HuH-7 (cell line): ENCODE measurements around the gene BNC2.

Experiments
- DNase-seq: peaks from one replicate; pipeline ENCODE4 v3.0.0; 2011; ENCODE audit warnings: low spot score

BNC2 gene

GRCh38 chr9:16763946-16764345 lies 106.5 kb downstream of the BNC2 start:
- DNase-seq = no peak

- DNase-seq = no peak
Observed at GRCh38 chr9:16755467-16756160, 114.9 kb downstream of the BNC2 start.

GRCh38 chr9:16754662-16755061 lies 115.8 kb downstream of the BNC2 start:
- DNase-seq = no peak

- DNase-seq = no peak
Observed at GRCh38 chr9:16753256-16753655, 117.2 kb downstream of the BNC2 start.

- DNase-seq = no peak
Observed at GRCh38 chr9:16752601-16753000, 117.9 kb downstream of the BNC2 start.

GRCh38 chr9:16750553-16750952 lies 119.9 kb downstream of the BNC2 start:
- DNase-seq = no peak

GRCh38 chr9:16745359-16745758 lies 125.1 kb downstream of the BNC2 start:
- no peak for DNase-seq

GRCh38 chr9:16744394-16744793 lies 126.1 kb downstream of the BNC2 start:
- DNase-seq = no peak

GRCh38 chr9:16743375-16743774 lies 127.1 kb downstream of the BNC2 start:
- no peak for DNase-seq

- DNase-seq = no peak
Observed at GRCh38 chr9:16735001-16735400, 135.5 kb downstream of the BNC2 start.

GRCh38 chr9:16732546-16732945 lies 137.9 kb downstream of the BNC2 start:
- no peak for DNase-seq

GRCh38 chr9:16730162-16730561 lies 140.3 kb downstream of the BNC2 start:
- DNase-seq = no peak

GRCh38 chr9:16729651-16730050 lies 140.8 kb downstream of the BNC2 start:
- no peak for DNase-seq

GRCh38 chr9:16728137-16728508 lies 142.3 kb downstream of the BNC2 start:
- DNase-seq = no peak

- DNase-seq = no peak
Observed at GRCh38 chr9:16727452-16728136, 142.9 kb downstream of the BNC2 start.

GRCh38 chr9:16726718-16727451 lies 143.6 kb downstream of the BNC2 start:
- no peak for DNase-seq

- no peak for DNase-seq
Observed at GRCh38 chr9:16726029-16726428, 144.4 kb downstream of the BNC2 start.

- DNase-seq = no peak
Observed at GRCh38 chr9:16725066-16725465, 145.4 kb downstream of the BNC2 start.

GRCh38 chr9:16721972-16722371 lies 148.5 kb downstream of the BNC2 start:
- DNase-seq = no peak

- DNase-seq = no peak
Observed at GRCh38 chr9:16720386-16720785, 150.1 kb downstream of the BNC2 start.

- no peak for DNase-seq
Observed at GRCh38 chr9:16719921-16720320, 150.5 kb downstream of the BNC2 start.

GRCh38 chr9:16718952-16719351 lies 151.5 kb downstream of the BNC2 start:
- no peak for DNase-seq

- no peak for DNase-seq
Observed at GRCh38 chr9:16718296-16718695, 152.2 kb downstream of the BNC2 start.
